Measurements from ENCODE around the gene ATF6. TPM values are rescaled to one million over a fixed set of nuclear protein-coding genes. Genes with fewer than 3 reads are reported as not detected.

Gene ATF6
- total and polyA plus RNA-seq, 4 donors, result 10.0 to 22.5 (median 13.4) TPM

GRCh38 chr1:161803181-161803580 is 37.1 kb downstream of the ATF6 start:
- Histone ChIP-seq H3K36me3 (ENCODE audit: control insufficient read depth in 4 of 4, insufficient read depth in 3 of 4, low read depth in 1 of 4, low read length in 3 of 4) (peaks cover 0 to 47% (median 32%) of the 10 kb centered on the region in 4 donors), H3K4me1 (ENCODE audit: control insufficient read depth in 4 of 4, insufficient read depth in 4 of 4, low read length in 3 of 4) (peaks cover 0 to 4% (median under 1%) of the 10 kb centered on the region in 4 donors), H3K27me3 (ENCODE audit: control insufficient read depth in 4 of 4, insufficient read depth in 4 of 4, low read length in 3 of 4) (no peaks in the 10 kb centered on the region), H3K9ac (ENCODE audit: low read depth in 1 of 2, low read length in 2 of 2) (no peak overlapping the region), H3K27ac (ENCODE audit: low read depth in 1 of 2, low read length in 2 of 2) (no peak overlapping the region), H3K4me3 (ENCODE audit: low read depth in 1 of 3, low read length in 3 of 3) (no peak overlapping the region), H3K9me3 (ENCODE audit: control insufficient read depth in 4 of 4, low read length in 3 of 4) (no peaks in the 10 kb centered on the region)
- 86% methylated on average over 2 of the region's 2 CpGs for WGBS
- TF ChIP-seq EGR1 (IDR thresholded peaks at IDR 0.05; ENCODE audit: low read depth in 2 of 2), result no peak
- no peak for TF ChIP-seq ZBTB33 (IDR thresholded peaks at IDR 0.05)
- no peak for TF ChIP-seq ATF3 (IDR thresholded peaks at IDR 0.05)
- TF ChIP-seq HNF4G (IDR thresholded peaks at IDR 0.05), result no peak
- TF ChIP-seq NR2F2 (IDR thresholded peaks at IDR 0.05), result no peak
- no peak for TF ChIP-seq MAX (IDR thresholded peaks at IDR 0.05)
- no peak for TF ChIP-seq FOXA1 (IDR thresholded peaks at IDR 0.05)
- no peak for TF ChIP-seq TAF1 (conservative IDR thresholded peaks at IDR 0.05)
- no peak for TF ChIP-seq JUND (IDR thresholded peaks at IDR 0.05)
- no peak for TF ChIP-seq CTCF (IDR thresholded peaks at IDR 0.05; ENCODE audit: low read depth, low read length, missing input control)
- no peak for TF ChIP-seq RXRA (IDR thresholded peaks at IDR 0.05)
- no peak for TF ChIP-seq REST (IDR thresholded peaks at IDR 0.05)
- TF ChIP-seq SP1 (IDR thresholded peaks at IDR 0.05), result no peak
- TF ChIP-seq YY1 (IDR thresholded peaks at IDR 0.05), result no peak
- TF ChIP-seq GABPA (IDR thresholded peaks at IDR 0.05 in 1 of 2, conservative IDR thresholded peaks at IDR 0.05 in 1 of 2), result no peak
- no peak for TF ChIP-seq HNF4A (conservative IDR thresholded peaks at IDR 0.05)
- no peak for DNase-seq (ENCODE audit: low spot score)

Data from liver (tissue), 9 donors.